KMS-11 (cell line): ENCODE measurements around the gene AFG3L2.

Experiments
- H2AFZ ChIP-seq: fragments of 200-600 bp; sonication (generic); 2 replicates; pipeline ENCODE4 v1.6.1; 2016; ENCODE audit warnings: antibody characterized with exemption, mixed run types, low read depth
- H3K27ac ChIP-seq: fragments of 200-600 bp; sonication (generic); 2 replicates; pipeline ENCODE4 v1.6.1; 2016; ENCODE audit warnings: mild to moderate bottlenecking, mixed run types
- H3K27me3 ChIP-seq: fragments of 200-600 bp; sonication (generic); 2 replicates; pipeline ENCODE4 v1.6.1; 2017; ENCODE audit warnings: mild to moderate bottlenecking, low read depth, mixed run types, moderate library complexity; ENCODE audit not compliant: insufficient read depth
- H3K36me3 ChIP-seq: fragments of 200-600 bp; sonication (generic); 2 replicates; pipeline ENCODE4 v1.6.1; 2017; ENCODE audit warnings: mild to moderate bottlenecking, mixed run types; ENCODE audit not compliant: insufficient read depth
- H3K4me1 ChIP-seq: fragments of 200-600 bp; sonication (generic); 2 replicates; pipeline ENCODE4 v1.6.1; 2016; ENCODE audit warnings: mild to moderate bottlenecking, low read depth, mixed run types; ENCODE audit not compliant: poor library complexity, severe bottlenecking
- H3K4me2 ChIP-seq: fragments of 200-600 bp; sonication (generic); 2 replicates; pipeline ENCODE4 v1.7.0; 2016; ENCODE audit warnings: mild to moderate bottlenecking, mixed run types
- H3K4me3 ChIP-seq: fragments of 200-600 bp; sonication (generic); IDR thresholded peaks from 2 replicates; pipeline ENCODE4 v1.6.1; 2017; ENCODE audit warnings: low read depth, low read length, mixed read lengths; ENCODE audit not compliant: insufficient read depth
- H3K79me2 ChIP-seq: fragments of 200-600 bp; sonication (generic); 2 replicates; pipeline ENCODE4 v1.6.1; 2016; ENCODE audit warnings: low read depth, mixed run types; ENCODE audit not compliant: insufficient read depth
- H3K9ac ChIP-seq: fragments of 200-600 bp; sonication (generic); 2 replicates; pipeline ENCODE4 v1.6.1; 2016; ENCODE audit warnings: mild to moderate bottlenecking, mixed run types
- H4K20me1 ChIP-seq: fragments of 200-600 bp; sonication (generic); 2 replicates; pipeline ENCODE4 v1.6.1; 2016; ENCODE audit warnings: mild to moderate bottlenecking, mixed run types; ENCODE audit not compliant: insufficient read depth
- CTCF ChIP-seq: fragments of 200-600 bp; sonication (generic); conservative IDR thresholded peaks from 2 replicates; pipeline ENCODE4 v1.6.1; 2017; ENCODE audit warnings: low read depth, mild to moderate bottlenecking, antibody characterized with exemption, low read length, moderate library complexity, mixed read lengths

Gene AFG3L2

GRCh38 chr18:12313530-12314245 is 63.3 kb downstream of the AFG3L2 start:
- Histone ChIP-seq H4K20me1 (no peaks in the 10 kb centered on the region), H2AFZ (no peak overlapping the region), H3K9ac (no peak overlapping the region), H3K27ac (no peak overlapping the region), H3K4me2 (no peak overlapping the region), H3K4me3 (no peak overlapping the region), H3K27me3 (no peaks in the 10 kb centered on the region), H3K4me1 (no peaks in the 10 kb centered on the region), H3K79me2 (no peaks in the 10 kb centered on the region), H3K36me3 (no peaks in the 10 kb centered on the region)
- TF ChIP-seq CTCF: no peak

- Histone ChIP-seq H3K27ac (no peak overlapping the region), H3K4me1 (no peaks in the 10 kb centered on the region), H3K9ac (no peak overlapping the region), H3K27me3 (no peaks in the 10 kb centered on the region), H3K4me2 (no peak overlapping the region), H4K20me1 (no peaks in the 10 kb centered on the region), H3K36me3 (no peaks in the 10 kb centered on the region), H3K79me2 (no peaks in the 10 kb centered on the region), H3K4me3 (no peak overlapping the region), H2AFZ (no peak overlapping the region)
- TF ChIP-seq CTCF: no peak
Observed at GRCh38 chr18:12312976-12313375, 64.1 kb downstream of the AFG3L2 start.

GRCh38 chr18:12310762-12311161 is 66.3 kb downstream of the AFG3L2 start:
- no peak overlapping the region for H2AFZ ChIP-seq
- H3K4me1 ChIP-seq: no peaks in the 10 kb centered on the region
- H3K4me2 ChIP-seq: no peak overlapping the region
- H3K27me3 ChIP-seq: no peaks in the 10 kb centered on the region
- no peak overlapping the region for H3K27ac ChIP-seq
- H3K4me3 ChIP-seq: no peak overlapping the region
- no peak overlapping the region for H3K9ac ChIP-seq
- H3K36me3 ChIP-seq: no peaks in the 10 kb centered on the region
- no peaks in the 10 kb centered on the region for H4K20me1 ChIP-seq
- H3K79me2 ChIP-seq: no peaks in the 10 kb centered on the region
- TF ChIP-seq CTCF: no peak

- no peaks in the 10 kb centered on the region for H4K20me1 ChIP-seq
- H3K4me3 ChIP-seq: no peak overlapping the region
- no peak overlapping the region for H3K4me2 ChIP-seq
- no peak for TF ChIP-seq CTCF
- no peaks in the 10 kb centered on the region for H3K36me3 ChIP-seq
- no peaks in the 10 kb centered on the region for H3K27me3 ChIP-seq
- no peak overlapping the region for H3K27ac ChIP-seq
- no peak overlapping the region for H3K9ac ChIP-seq
- H3K4me1 ChIP-seq: no peaks in the 10 kb centered on the region
- no peak overlapping the region for H2AFZ ChIP-seq
- no peaks in the 10 kb centered on the region for H3K79me2 ChIP-seq
Observed at GRCh38 chr18:12309683-12310198, 67.3 kb downstream of the AFG3L2 start.
